Lower leg skin (tissue), 4 donors: ENCODE results near the gene GLCE. TPM values are rescaled to one million over a fixed set of nuclear protein-coding genes. Genes with fewer than 3 reads are reported as not detected.

Source experiments
- DNase-seq, 2 donors: peaks; one replicate each; pipeline ENCODE4 v3.0.0-alpha.2; 2019; ENCODE audit warnings: low spot score in 2 of 2
- H3K4me3 ChIP-seq: fragments of 200-600 bp; sonication (generic); 2 replicates; pipeline ENCODE4 v1.5.1; 2017; ENCODE audit warnings: mild to moderate bottlenecking, low read depth; ENCODE audit not compliant: poor library complexity, severe bottlenecking
- CTCF ChIP-seq, 3 donors: fragments of 450-650 bp; IDR thresholded peaks; one replicate each; pipeline ENCODE4 v1.5.1; 2016; ENCODE audit warnings: antibody characterized with exemption in 3 of 3, mild to moderate bottlenecking in 3 of 3, moderate library complexity in 2 of 3
- POLR2A ChIP-seq, 2 donors: fragments of 450-650 bp; IDR thresholded peaks; one replicate each; pipeline ENCODE4 v1.6.1; 2016 to 2017; ENCODE audit warnings: antibody characterized with exemption in 2 of 2, mild to moderate bottlenecking in 1 of 2, moderate library complexity in 1 of 2
- WGBS, 2 donors: methylation state at CpG; one replicate each; pipeline ENCODE4 v1.1.5; 2018; 5-methylcytosine and 5-hydroxymethylcytosine counted together
- intact Hi-C: fragments of 100-400 bp; cut with DNase I; formaldehyde crosslinking; loops from one replicate; pipeline ENCODE4 v1.15.0; 2023; ENCODE audit warnings: low total_unique reads
- total RNA-seq, 4 donors: library from RNA; depleted of rRNA; stranded (reverse); fragments of >200 nt; gene quantifications; one replicate each; pipeline ENCODE4 v1.1.0, GENCODE V29; 2016

Gene GLCE
- total RNA-seq, 4 donors from 2014 or later: 10.3 to 18.0 (median 12.8) TPM

GRCh38 chr15:69272891-69273290, 112.5 kb downstream of the GLCE start:
- WGBS, 2 donors: 87 to 89% methylated on average over 6 of the region's 6 CpGs
- intact Hi-C loops: no loop called here
- no peak for TF ChIP-seq POLR2A (IDR thresholded peaks at IDR 0.05)
- no peak for TF ChIP-seq CTCF (IDR thresholded peaks at IDR 0.05)
- DNase-seq: no peak
- H3K4me3 ChIP-seq: no peak overlapping the region

GRCh38 chr15:69275074-69275670, 114.7 kb downstream of the GLCE start:
- TF ChIP-seq CTCF (IDR thresholded peaks at IDR 0.05) (no peak), POLR2A (IDR thresholded peaks at IDR 0.05) (no peak)
- intact Hi-C loops: no loop called here
- 76% methylated on average over 4 of the region's 4 CpGs for WGBS, 2 donors
- DNase-seq: no peak
- no peak overlapping the region for H3K4me3 ChIP-seq

- DNase-seq: no peak
- intact Hi-C loops: no loop called here
- WGBS, 2 donors: 63 to 65% methylated on average over 9 of the region's 9 CpGs
- H3K4me3 ChIP-seq: no peak overlapping the region
- TF ChIP-seq CTCF (IDR thresholded peaks at IDR 0.05): no peak
Observed at GRCh38 chr15:69275933-69276560, 115.6 kb downstream of the GLCE start.

GRCh38 chr15:69277316-69277715, 116.9 kb downstream of the GLCE start:
- H3K4me3 ChIP-seq: no peak overlapping the region
- intact Hi-C loops: no loop called here
- DNase-seq: no peak
- 83 to 86% methylated on average over 9 of the region's 9 CpGs for WGBS, 2 donors
- no peak for TF ChIP-seq CTCF (IDR thresholded peaks at IDR 0.05)
- no peak for TF ChIP-seq POLR2A (IDR thresholded peaks at IDR 0.05)

- no peak overlapping the region for H3K4me3 ChIP-seq
- WGBS, 2 donors: 93 to 95% methylated on average over 7 of the region's 7 CpGs
- intact Hi-C loops: no loop called here
- no peak for TF ChIP-seq POLR2A (IDR thresholded peaks at IDR 0.05)
- no peak for TF ChIP-seq CTCF (IDR thresholded peaks at IDR 0.05)
- DNase-seq: no peak
Observed at GRCh38 chr15:69279636-69280035, 119.2 kb downstream of the GLCE start.

GRCh38 chr15:69280783-69281182, 120.3 kb downstream of the GLCE start:
- WGBS, 2 donors: 63 to 70% methylated on average over 5 of the region's 5 CpGs
- no peak for TF ChIP-seq CTCF (IDR thresholded peaks at IDR 0.05)
- no peak for TF ChIP-seq POLR2A (IDR thresholded peaks at IDR 0.05)
- H3K4me3 ChIP-seq: no peak overlapping the region
- DNase-seq: no peak
- intact Hi-C loops: no loop called here
